Measurements from ENCODE around the gene OR1K1. TPM values are rescaled to one million over a fixed set of nuclear protein-coding genes. Genes with fewer than 3 reads are reported as not detected.

Gene OR1K1
- total and polyA plus RNA-seq, 2 donors (not counting 3 experiments of a cell fraction or from before 2014, with no cell fraction given), result not detected

GRCh38 chr9:122781671-122782070 is 18.3 kb upstream of the OR1K1 start:
- no peak for FAIRE-seq
- Histone ChIP-seq H3K79me2 (ENCODE audit: control insufficient read depth, insufficient read depth, low read length) (no peaks in the 10 kb centered on the region), H3K27ac (ENCODE audit: insufficient read depth, low read depth, low read length) (no peak overlapping the region), H3K4me2 (ENCODE audit: insufficient read depth, low read length) (no peak overlapping the region), H4K20me1 (replicated peaks; ENCODE audit: control insufficient read depth, extremely low read depth, insufficient read depth, low read length) (no peaks in the 10 kb centered on the region), H3K9ac (replicated peaks; ENCODE audit: extremely low read depth, insufficient read depth, low read length) (no peak overlapping the region), H3K36me3 (ENCODE audit: control insufficient read depth in 2 of 2, extremely low read depth in 1 of 2, insufficient read depth in 2 of 2, low read length in 2 of 2) (no peaks in the 10 kb centered on the region), H2AFZ (ENCODE audit: low read depth, low read length) (no peak overlapping the region), H3K9me3 (replicated peaks; ENCODE audit: control insufficient read depth, insufficient read depth, low read length) (no peaks in the 10 kb centered on the region), H3K4me3 (replicated peaks in 1 of 3; ENCODE audit: insufficient read depth in 1 of 3, low read depth in 1 of 3, low read length in 3 of 3) (no peak overlapping the region), H3K9me1 (replicated peaks; ENCODE audit: control insufficient read depth, extremely low read depth, insufficient read depth, low read length) (no peaks in the 10 kb centered on the region), H3K27me3 (ENCODE audit: control insufficient read depth in 2 of 2, insufficient read depth in 2 of 2, low read length in 2 of 2) (peaks cover 1 to 3% of the 10 kb centered on the region in 2 experiments), H3K4me1 (ENCODE audit: control insufficient read depth, extremely low read depth, insufficient read depth, low read length) (no peaks in the 10 kb centered on the region)
- CTCF ChIA-PET, result no interaction called here
- BruUV-seq (replicated peaks), result no TSS peak
- TF ChIP-seq GATA2 (IDR thresholded peaks at IDR 0.05; ENCODE audit: insufficient read depth, insufficient read length, low read depth, low read length) (no peak), JUN (IDR thresholded peaks at IDR 0.05; ENCODE audit: borderline replicate concordance, insufficient read depth, insufficient read length, low read depth) (no peak), EZH2 (IDR thresholded peaks at IDR 0.05; ENCODE audit: borderline replicate concordance, low read depth, low read length, severe bottlenecking) (no peak), POLR2A (IDR thresholded peaks at IDR 0.05; ENCODE audit: low read depth, low read length) (no peak), POLR2AphosphoS5 (IDR thresholded peaks at IDR 0.05; ENCODE audit: insufficient read depth, low read depth, low read length) (no peak), MAX (IDR thresholded peaks at IDR 0.05; ENCODE audit: insufficient read depth, insufficient read length) (no peak), MYC (IDR thresholded peaks at IDR 0.05; ENCODE audit: low read depth, low read length) (no peak), FOS (IDR thresholded peaks at IDR 0.05; ENCODE audit: borderline replicate concordance, insufficient read depth, low read length) (no peak), CTCF (IDR thresholded peaks at IDR 0.05; ENCODE audit: extremely low read depth in 1 of 2, insufficient read depth in 1 of 2, low read depth in 1 of 2, low read length in 2 of 2) (no peak)
- no peak for DNase-seq (ENCODE audit: low read depth, low spot score)
- dilution Hi-C loops (cut with MboI; ENCODE audit: extremely low pct_ligation_motif_present, low sequenced_read_pairs), result no loop called here
- intact Hi-C loops (cut with micrococcal nuclease), result no loop called here
- POLR2A ChIA-PET, result no interaction called here

Measured in endothelial cell of umbilical vein (primary cell).